Peyer's patch (tissue), 4 donors: ENCODE results near the gene TEX29.

Experiments used
- POLR2A ChIP-seq, 2 donors: fragments of 450-650 bp; IDR thresholded peaks; one replicate each; pipeline ENCODE4 v1.5.1; 2017; ENCODE audit warnings: antibody characterized with exemption in 2 of 2, mild to moderate bottlenecking in 2 of 2, moderate library complexity in 2 of 2
- TF ChIP-seq, protein P1 (sequence below), 6 experiments: fragments of 450-650 bp in 4 of 6; fragments of 200-600 bp in 2 of 6; sonication (generic) in 1 of 6; IDR thresholded peaks; one replicate each; pipeline ENCODE4 v1.5.1; 2017 to 2019; ENCODE audit warnings: antibody characterized with exemption in 6 of 6, mild to moderate bottlenecking in 3 of 6, moderate library complexity in 1 of 6

DNA sequence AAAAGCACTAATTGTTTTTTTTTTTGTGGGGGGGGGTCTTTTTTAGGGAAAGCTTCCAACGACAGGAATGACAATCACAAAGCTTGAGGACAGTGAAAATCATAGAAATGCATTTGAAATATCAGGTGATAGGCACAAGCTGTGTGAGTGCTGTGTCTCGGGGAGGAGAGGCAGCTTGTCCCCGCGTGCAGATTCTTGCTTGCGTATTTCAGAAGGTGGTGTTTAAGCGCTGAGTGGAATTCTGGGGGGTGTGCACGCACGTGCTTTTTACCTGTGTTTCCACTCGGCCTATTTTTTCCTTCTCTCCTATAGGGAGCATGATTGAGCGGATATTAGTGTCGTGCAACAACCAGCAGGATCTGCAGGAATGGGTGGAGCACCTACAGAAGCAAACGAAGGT, 40.2 kb upstream of the TEX29 start:
- TF ChIP-seq, protein P1, sequence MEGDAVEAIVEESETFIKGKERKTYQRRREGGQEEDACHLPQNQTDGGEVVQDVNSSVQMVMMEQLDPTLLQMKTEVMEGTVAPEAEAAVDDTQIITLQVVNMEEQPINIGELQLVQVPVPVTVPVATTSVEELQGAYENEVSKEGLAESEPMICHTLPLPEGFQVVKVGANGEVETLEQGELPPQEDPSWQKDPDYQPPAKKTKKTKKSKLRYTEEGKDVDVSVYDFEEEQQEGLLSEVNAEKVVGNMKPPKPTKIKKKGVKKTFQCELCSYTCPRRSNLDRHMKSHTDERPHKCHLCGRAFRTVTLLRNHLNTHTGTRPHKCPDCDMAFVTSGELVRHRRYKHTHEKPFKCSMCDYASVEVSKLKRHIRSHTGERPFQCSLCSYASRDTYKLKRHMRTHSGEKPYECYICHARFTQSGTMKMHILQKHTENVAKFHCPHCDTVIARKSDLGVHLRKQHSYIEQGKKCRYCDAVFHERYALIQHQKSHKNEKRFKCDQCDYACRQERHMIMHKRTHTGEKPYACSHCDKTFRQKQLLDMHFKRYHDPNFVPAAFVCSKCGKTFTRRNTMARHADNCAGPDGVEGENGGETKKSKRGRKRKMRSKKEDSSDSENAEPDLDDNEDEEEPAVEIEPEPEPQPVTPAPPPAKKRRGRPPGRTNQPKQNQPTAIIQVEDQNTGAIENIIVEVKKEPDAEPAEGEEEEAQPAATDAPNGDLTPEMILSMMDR (IDR thresholded peaks at IDR 0.05): no peak
- TF ChIP-seq POLR2A (IDR thresholded peaks at IDR 0.05): no peak
